GM23338 (cell line): ENCODE measurements around the gene KCNJ11. TPM values are rescaled to one million over a fixed set of nuclear protein-coding genes. Genes with fewer than 3 reads are reported as not detected.

Experiments
- ATAC-seq: fragments of 200-7000 bp; cut with Tn5 transposase; 3 replicates; pipeline ENCODE4 v1.9.1; 2020
- DNase-seq: peaks from one replicate; pipeline ENCODE4 v3.0.0-alpha.2; 2015; ENCODE audit warnings: low spot score
- H2AFZ ChIP-seq: fragments of 200-600 bp; sonication (generic); 2 replicates; pipeline ENCODE4 v1.8.0; 2016; ENCODE audit warnings: antibody characterized with exemption, mild to moderate bottlenecking, moderate library complexity
- H3F3A ChIP-seq: fragments of 200-600 bp; sonication (generic); replicated peaks from 2 replicates; pipeline ENCODE4 v1.8.0; 2017; ENCODE audit warnings: antibody characterized with exemption, mixed run types, low read depth
- H3K27ac ChIP-seq: fragments of 200-600 bp; sonication (generic); 2 replicates; pipeline ENCODE4 v1.6.1; 2016; ENCODE audit warnings: low read depth
- H3K27me3 ChIP-seq: fragments of 200-600 bp; sonication (generic); 2 replicates; pipeline ENCODE4 v1.8.0; 2016; ENCODE audit warnings: mild to moderate bottlenecking, mixed run types, moderate library complexity; ENCODE audit not compliant: insufficient read depth
- H3K36me3 ChIP-seq: fragments of 200-600 bp; sonication (generic); 2 replicates; pipeline ENCODE4 v1.8.0; 2016; ENCODE audit warnings: mild to moderate bottlenecking; ENCODE audit not compliant: insufficient read depth
- H3K4me1 ChIP-seq: fragments of 200-600 bp; sonication (generic); 2 replicates; pipeline ENCODE4 v1.8.0; 2016; ENCODE audit warnings: mild to moderate bottlenecking, moderate library complexity; ENCODE audit not compliant: insufficient read depth
- H3K4me2 ChIP-seq: fragments of 200-600 bp; sonication (generic); 2 replicates; pipeline ENCODE4 v1.7.1; 2017; ENCODE audit warnings: mixed run types
- H3K4me3 ChIP-seq: fragments of 200-600 bp; sonication (generic); 2 replicates; pipeline ENCODE4 v1.6.1; 2016; ENCODE audit warnings: mixed run types
- H3K79me2 ChIP-seq: fragments of 200-600 bp; sonication (generic); replicated peaks from 2 replicates; pipeline ENCODE4 v1.8.0; 2017; ENCODE audit warnings: mild to moderate bottlenecking; ENCODE audit not compliant: insufficient read depth
- H3K9me2 ChIP-seq: fragments of 200-600 bp; sonication (generic); 2 replicates; pipeline ENCODE4 v1.8.0; 2017; ENCODE audit not compliant: insufficient read depth
- H4K20me1 ChIP-seq: fragments of 200-600 bp; sonication (generic); replicated peaks from 2 replicates; pipeline ENCODE4 v1.8.0; 2017; ENCODE audit warnings: mild to moderate bottlenecking; ENCODE audit not compliant: insufficient read depth
- H3K27ac Mint-ChIP-seq: 2 replicates; pipeline ENCODE4 v1.8.0; 2020; ENCODE audit warnings: inconsistent platforms, mild to moderate bottlenecking, moderate library complexity, mixed read lengths
- H3K27me3 Mint-ChIP-seq: 3 replicates; pipeline ENCODE4 v1.8.0; 2022; ENCODE audit warnings: low read depth, mild to moderate bottlenecking, moderate library complexity, mixed read lengths, inconsistent platforms; ENCODE audit not compliant: insufficient read depth, poor library complexity
- H3K36me3 Mint-ChIP-seq: 3 replicates; pipeline ENCODE4 v1.8.0; 2021; ENCODE audit warnings: low read depth, mild to moderate bottlenecking, inconsistent platforms, moderate library complexity, mixed read lengths
- H3K4me1 Mint-ChIP-seq: 3 replicates; pipeline ENCODE4 v1.8.0; 2020; ENCODE audit warnings: mild to moderate bottlenecking, inconsistent platforms, mixed read lengths
- H3K4me3 Mint-ChIP-seq: 3 replicates; pipeline ENCODE4 v1.8.0; 2021; ENCODE audit warnings: moderate library complexity, mild to moderate bottlenecking, inconsistent platforms, mixed read lengths
- H3K9me3 Mint-ChIP-seq: 3 replicates; pipeline ENCODE4 v1.8.0; 2020; ENCODE audit warnings: moderate library complexity, mild to moderate bottlenecking, inconsistent platforms, mixed read lengths
- CREB1 ChIP-seq: fragments of 250-450 bp; sonication (Bioruptor Pico); IDR thresholded peaks from 2 replicates; pipeline ENCODE4 v1.5.0; 2020; ENCODE audit warnings: low read depth, mild to moderate bottlenecking, moderate library complexity
- ETS1 ChIP-seq: IDR thresholded peaks from 2 replicates; pipeline ENCODE4 v1.6.1; 2016; ENCODE audit warnings: antibody characterized with exemption
- EZH2 ChIP-seq: fragments of 200-600 bp; sonication (generic); IDR thresholded peaks from one replicate; pipeline ENCODE4 v1.8.0; 2017; ENCODE audit warnings: antibody characterized with exemption, mild to moderate bottlenecking, low read depth; ENCODE audit not compliant: unreplicated experiment
- JUNB ChIP-seq: IDR thresholded peaks from one replicate; pipeline ENCODE4 v1.6.1; 2016; ENCODE audit warnings: antibody characterized with exemption; ENCODE audit not compliant: unreplicated experiment
- NANOG ChIP-seq: IDR thresholded peaks from 2 replicates; pipeline ENCODE4 v1.6.1; 2016; ENCODE audit warnings: antibody characterized with exemption, borderline replicate concordance
- POLR2AphosphoS5 ChIP-seq: IDR thresholded peaks from 2 replicates; pipeline ENCODE4 v1.6.1; 2016; ENCODE audit warnings: antibody characterized with exemption, low read depth
- REST ChIP-seq: IDR thresholded peaks from one replicate; pipeline ENCODE4 v1.6.1; 2018; ENCODE audit warnings: antibody characterized with exemption; ENCODE audit not compliant: unreplicated experiment
- STAT1 ChIP-seq: IDR thresholded peaks from one replicate; pipeline ENCODE4 v1.6.1; 2016; ENCODE audit warnings: antibody characterized with exemption; ENCODE audit not compliant: unreplicated experiment
- ZNF114 ChIP-seq: fragments of 250-450 bp; sonication (Bioruptor Pico); IDR thresholded peaks from 2 replicates; pipeline ENCODE4 v1.5.0; 2020; ENCODE audit warnings: mild to moderate bottlenecking, moderate library complexity
- ZNF331 ChIP-seq: fragments of 250-450 bp; sonication (Bioruptor Pico); IDR thresholded peaks from 2 replicates; pipeline ENCODE4 v1.5.0; 2020; ENCODE audit warnings: low read depth, mild to moderate bottlenecking, moderate library complexity
- polyA plus RNA-seq: library from polyadenylated mRNA; unstranded; fragments of >200 nt; fragmentation: Nextera tagmentation; extraction: Ambion mirVana; gene quantifications from 2 replicates; pipeline ENCODE4 v1.2.1, GENCODE V29; 2016
- total RNA-seq: library from RNA; depleted of rRNA; stranded (reverse); fragments of >200 nt; shearing (Covaris generic); gene quantifications from 2 replicates; pipeline ENCODE4 v1.2.3, GENCODE V29; 2014

The KCNJ11 gene
- total and polyA plus RNA-seq, 2 experiments from 2014 or later, result 0.89 to 7.9 TPM

GRCh38 chr11:17414317-17414737 lies 25.9 kb upstream of the KCNJ11 start:
- Mint-ChIP-seq H3K4me1 (peaks cover 16% of the 10 kb centered on the region), H3K4me3 (no peak overlapping the region), H3K9me3 (no peaks in the 10 kb centered on the region), H3K27ac (no peak overlapping the region), H3K36me3 (no peaks in the 10 kb centered on the region), H3K27me3 (peaks cover 12% of the 10 kb centered on the region)
- Histone ChIP-seq H3K4me1 (peaks cover 2% of the 10 kb centered on the region; the same call in 1 of the 2 replicates), H3K36me3 (no peaks in the 10 kb centered on the region), H2AFZ (no peak overlapping the region), H3K4me3 (no peak overlapping the region), H3K27me3 (no peaks in the 10 kb centered on the region), H3K79me2 (no peaks in the 10 kb centered on the region), H3K4me2 (no peak overlapping the region), H4K20me1 (no peaks in the 10 kb centered on the region), H3K9me2 (no peaks in the 10 kb centered on the region), H3F3A (no peaks in the 10 kb centered on the region), H3K27ac (no peak overlapping the region)
- ATAC-seq, result no peak
- TF ChIP-seq STAT1 (no peak), EZH2 (no peak), ZNF331 (no peak), JUNB (no peak), POLR2AphosphoS5 (no peak), ZNF114 (CRISPR knock-in tag) (no peak), REST (no peak), NANOG (no peak), CREB1 (CRISPR knock-in tag) (no peak)
- DNase-seq, result no peak

- H3K27ac Mint-ChIP-seq, result no peak overlapping the region
- no peaks in the 10 kb centered on the region for H3F3A ChIP-seq
- no peaks in the 10 kb centered on the region for H3K79me2 ChIP-seq
- H3K36me3 ChIP-seq, result no peaks in the 10 kb centered on the region
- H3K27me3 Mint-ChIP-seq, result peaks cover 12% of the 10 kb centered on the region
- TF ChIP-seq NANOG, result no peak
- no peak for TF ChIP-seq CREB1 (CRISPR knock-in tag)
- TF ChIP-seq POLR2AphosphoS5, result no peak
- no peak for TF ChIP-seq STAT1
- TF ChIP-seq ETS1, result no peak
- no peaks in the 10 kb centered on the region for H3K4me1 ChIP-seq
- H3K9me3 Mint-ChIP-seq, result no peaks in the 10 kb centered on the region
- no peaks in the 10 kb centered on the region for H3K27me3 ChIP-seq
- H3K4me3 ChIP-seq, result no peak overlapping the region
- no peak overlapping the region for H3K4me2 ChIP-seq
- DNase-seq (no peak), ATAC-seq (no peak)
- no peak overlapping the region for H3K27ac ChIP-seq
- H2AFZ ChIP-seq, result no peak overlapping the region
- no peaks in the 10 kb centered on the region for H4K20me1 ChIP-seq
- no peaks in the 10 kb centered on the region for H3K9me2 ChIP-seq
- H3K4me3 Mint-ChIP-seq, result no peak overlapping the region
- peaks cover 12% of the 10 kb centered on the region for H3K4me1 Mint-ChIP-seq
- no peaks in the 10 kb centered on the region for H3K36me3 Mint-ChIP-seq
These were observed 25.2 kb upstream of the KCNJ11 start for GRCh38 chr11:17413414-17414316.
